ENCODE results near the gene ARHGEF3.

- no peak for TF ChIP-seq EZH2 (IDR thresholded peaks at IDR 0.05)
- TF ChIP-seq POLR2AphosphoS5 (IDR thresholded peaks at IDR 0.05; ENCODE audit: borderline replicate concordance, low read depth, low read length), result no peak
- TF ChIP-seq FOXP2 (optimal IDR thresholded peaks at IDR 0.05; ENCODE audit: control extremely low read depth, extremely low read length, insufficient read depth), result no peak
Measured at GRCh38 chr3:56706629-56707028, 95.1 kb downstream of the ARHGEF3 start.

Measured in SK-N-MC (cell line).